CD14-positive monocyte (primary cell): Measurements from ENCODE around the gene A4GNT. TPM values are rescaled to one million over a fixed set of nuclear protein-coding genes. Genes with fewer than 3 reads are reported as not detected.

Source experiments
- DNase-seq, 3 donors: peaks; one replicate each; pipeline ENCODE4 v3.0.0-alpha.2; 2011 to 2022
- H2AFZ ChIP-seq: 2 replicates; pipeline ENCODE4 v1.6.0; 2012; ENCODE audit warnings: mild to moderate bottlenecking, low read depth, low read length, inconsistent platforms; ENCODE audit not compliant: insufficient read depth, poor library complexity, severe bottlenecking
- H3K27ac ChIP-seq, 2 donors: 1 replicate in 1 of 2; 2 replicates in 1 of 2; pipeline ENCODE4 v1.5.1; 2012 to 2013; ENCODE audit warnings: low read length in 2 of 2, control low read depth in 1 of 2, inconsistent platforms in 1 of 2, low read depth in 1 of 2, mild to moderate bottlenecking in 1 of 2
- H3K27me3 ChIP-seq, 2 donors: one replicate each; pipeline versions ENCODE4 v1.6.0 to v1.6.1; 2011 to 2013; ENCODE audit warnings: low read length in 2 of 2; ENCODE audit not compliant: control insufficient read depth in 2 of 2, insufficient read depth in 2 of 2
- H3K36me3 ChIP-seq, 2 donors: replicated peaks in 1 of 2; 1 replicate in 1 of 2; 2 replicates in 1 of 2; pipeline versions ENCODE4 v1.5.1 to v1.6.1; 2012 to 2013; ENCODE audit warnings: low read length in 2 of 2, control low read depth in 1 of 2, inconsistent platforms in 1 of 2, mild to moderate bottlenecking in 1 of 2; ENCODE audit not compliant: insufficient read depth in 2 of 2, control insufficient read depth in 1 of 2
- H3K4me1 ChIP-seq, 2 donors: 1 replicate in 1 of 2; 2 replicates in 1 of 2; pipeline versions ENCODE4 v1.5.1 to v1.6.1; 2012 to 2013; ENCODE audit warnings: low read length in 2 of 2, control low read depth in 1 of 2, inconsistent platforms in 1 of 2, mild to moderate bottlenecking in 1 of 2, moderate library complexity in 1 of 2; ENCODE audit not compliant: insufficient read depth in 2 of 2, control insufficient read depth in 1 of 2
- H3K4me2 ChIP-seq: replicated peaks from 2 replicates; pipeline ENCODE3; 2012; ENCODE audit warnings: low read length, moderate library complexity, mild to moderate bottlenecking; ENCODE audit not compliant: poor library complexity, severe bottlenecking; ENCODE audit errors: extremely low read depth
- H3K4me3 ChIP-seq, 3 experiments: fragments of 200-600 bp in 1 of 3; sonication (generic) in 1 of 3; replicated peaks in 1 of 3; 1 replicate in 2 of 3; 2 replicates in 1 of 3; pipeline ENCODE4 v1.5.1; 2011 to 2013; ENCODE audit warnings: low read length in 3 of 3, mild to moderate bottlenecking in 3 of 3, control low read depth in 2 of 3, low read depth in 2 of 3, inconsistent platforms in 1 of 3, moderate library complexity in 1 of 3
- H3K79me2 ChIP-seq: 2 replicates; pipeline ENCODE4 v1.6.0; 2012; ENCODE audit warnings: mild to moderate bottlenecking, control low read depth, inconsistent platforms, low read length, moderate library complexity; ENCODE audit not compliant: insufficient read depth
- H3K9ac ChIP-seq: 2 replicates; pipeline ENCODE4 v1.6.0; 2017; ENCODE audit warnings: low read length, mild to moderate bottlenecking; ENCODE audit not compliant: insufficient read depth, poor library complexity, severe bottlenecking
- H3K9me3 ChIP-seq, 2 donors: replicated peaks in 1 of 2; 1 replicate in 1 of 2; 2 replicates in 1 of 2; pipeline versions ENCODE4 v1.5.1 to v1.6.1; 2012 to 2013; ENCODE audit warnings: low read length in 2 of 2, control low read depth in 1 of 2; ENCODE audit not compliant: control insufficient read depth in 1 of 2, insufficient read depth in 1 of 2
- H4K20me1 ChIP-seq: 2 replicates; pipeline ENCODE4 v1.6.0; 2012; ENCODE audit warnings: mild to moderate bottlenecking, low read length, control low read depth, moderate library complexity; ENCODE audit not compliant: insufficient read depth
- H3K27ac Mint-ChIP-seq, 7 donors: one replicate each; pipeline ENCODE4 v1.8.0; 2020; ENCODE audit warnings: mild to moderate bottlenecking in 7 of 7, mixed read lengths in 7 of 7, moderate library complexity in 6 of 7, inconsistent platforms in 2 of 7
- H3K27me3 Mint-ChIP-seq, 3 donors: one replicate each; pipeline ENCODE4 v1.8.0; 2021 to 2022; ENCODE audit warnings: low read depth in 3 of 3, mild to moderate bottlenecking in 3 of 3, mixed read lengths in 3 of 3, moderate library complexity in 3 of 3, inconsistent platforms in 1 of 3
- H3K36me3 Mint-ChIP-seq, 2 donors: one replicate each; pipeline ENCODE4 v1.8.0; 2020; ENCODE audit warnings: mixed read lengths in 2 of 2, inconsistent platforms in 1 of 2, mild to moderate bottlenecking in 1 of 2
- H3K4me1 Mint-ChIP-seq: one replicate; pipeline ENCODE4 v1.8.0; 2020; ENCODE audit warnings: mild to moderate bottlenecking, mixed read lengths
- H3K4me3 Mint-ChIP-seq, 2 donors: one replicate each; pipeline ENCODE4 v1.8.0; 2020; ENCODE audit warnings: mild to moderate bottlenecking in 2 of 2, mixed read lengths in 2 of 2, moderate library complexity in 1 of 2
- H3K9me3 Mint-ChIP-seq, 7 donors: one replicate each; pipeline ENCODE4 v1.8.0; 2020 to 2022; ENCODE audit warnings: mixed read lengths in 7 of 7, mild to moderate bottlenecking in 6 of 7, moderate library complexity in 6 of 7, inconsistent platforms in 2 of 7
- CTCF ChIP-seq: fragments of 200-600 bp; IDR thresholded peaks from one replicate; pipeline ENCODE4 v1.8.0; 2022; ENCODE audit warnings: antibody characterized with exemption, mild to moderate bottlenecking
- WGBS: methylation state at CpG from one replicate; pipeline ENCODE4 v1.1.5; 2013; ENCODE audit warnings: missing lambda C conversion rate; ENCODE audit not compliant: insufficient coverage; 5-methylcytosine and 5-hydroxymethylcytosine counted together
- intact Hi-C, 2 donors: fragments of 100-400 bp; cut with micrococcal nuclease; formaldehyde crosslinking; loops; one replicate each; pipeline versions ENCODE4 v1.15.0 to v1.15.1; 2023
- polyA plus RNA-seq, 3 donors: library from polyadenylated mRNA; depleted of rRNA in 1 of 3; unstranded in 2 of 3; stranded (reverse) in 1 of 3; fragments of 300-500 nt in 2 of 3; fragments of >200 nt in 1 of 3; fragmentation: Illumina TruSeq in 2 of 3; gene quantifications; 1 replicate in 2 of 3; 2 replicates in 1 of 3; pipeline ENCODE4 v1.2.3, GENCODE V29; 2012 to 2021

The A4GNT gene
- polyA plus RNA-seq, 3 donors: not detected

- no peaks in the 10 kb centered on the region for H3K36me3 Mint-ChIP-seq
Observed at GRCh38 chr3:138137861-138138260, 5.7 kb upstream of the A4GNT start.

GRCh38 chr3:138136201-138136600 is 4.0 kb upstream of the A4GNT start:
- intact Hi-C loops: loop anchor here in 1 of 2 donors (10.0 kb wide), 1 partner anchor 89 kb away; no protein-coding TSS in a partner anchor
- Histone ChIP-seq H3K79me2 (no peaks in the 10 kb centered on the region), H3K27me3 (no peaks in the 10 kb centered on the region), H3K4me3 (peak overlapping the region in 1 of 3 experiments; percentile 65), H2AFZ (no peak overlapping the region), H3K36me3 (no peaks in the 10 kb centered on the region), H4K20me1 (no peaks in the 10 kb centered on the region), H3K4me2 (peak overlapping the region; percentile 74), H3K9ac (no peak overlapping the region), H3K27ac (peak overlapping the region in 1 of 2 donors; percentile 80), H3K4me1 (peaks cover 71 to 72% of the 10 kb centered on the region in 2 donors), H3K9me3 (no peaks in the 10 kb centered on the region)
- Mint-ChIP-seq H3K36me3 (no peaks in the 10 kb centered on the region), H3K27me3 (peaks cover 0 to 3% (median 2%) of the 10 kb centered on the region in 3 donors), H3K9me3 (peaks cover 0 to 2% (median 0%) of the 10 kb centered on the region in 7 donors), H3K4me3 (peak overlapping the region in 1 of 2 donors; percentile 55), H3K27ac (peak overlapping the region; percentile 93 to 96 (median 95)), H3K4me1 (peaks cover 73% of the 10 kb centered on the region)
- TF ChIP-seq CTCF: no peak
- DNase-seq: peak in 2 of 3 donors; percentile 41 to 68
- WGBS: 0% methylated on average over 3 of the region's 3 CpGs

More at GRCh38 chr3:138137861-138138260, 5.7 kb upstream of the A4GNT start:
- no peaks in the 10 kb centered on the region for H4K20me1 ChIP-seq
- Mint-ChIP-seq H3K27ac (peak overlapping the region; percentile 93 to 96 (median 95)), H3K9me3 (peaks cover 0 to 2% (median 0%) of the 10 kb centered on the region in 7 donors), H3K27me3 (peaks cover 0 to 2% (median 2%) of the 10 kb centered on the region in 3 donors), H3K4me3 (peak overlapping the region; percentile 6 to 62), H3K4me1 (peaks cover 73% of the 10 kb centered on the region)
- 0% methylated on average over 1 of the region's 2 CpGs for WGBS
- H3K9me3 ChIP-seq: no peaks in the 10 kb centered on the region
- peak in 2 of 3 donors; percentile 59 to 75 for DNase-seq
- no peak for TF ChIP-seq CTCF
- peak overlapping the region; percentile 58 to 80 for H3K27ac ChIP-seq
- H3K9ac ChIP-seq: no peak overlapping the region
- intact Hi-C loops: loop anchor here in 1 of 2 donors (10.0 kb wide), 1 partner anchor 87 kb away; no protein-coding TSS in a partner anchor
- peaks cover 71 to 72% of the 10 kb centered on the region in 2 donors for H3K4me1 ChIP-seq
- peak overlapping the region; percentile 74 for H3K4me2 ChIP-seq
- H3K36me3 ChIP-seq: no peaks in the 10 kb centered on the region
- H3K4me3 ChIP-seq: peak overlapping the region in 1 of 3 experiments; percentile 34
- H2AFZ ChIP-seq: no peak overlapping the region
- no peaks in the 10 kb centered on the region for H3K27me3 ChIP-seq
- no peaks in the 10 kb centered on the region for H3K79me2 ChIP-seq
